ENCODE data around the gene TMED4.

TMED4 gene

GRCh38 chr7:44539669-44540506, 42.1 kb downstream of the TMED4 start:
- DNase-seq = no peak

GRCh38 chr7:44538798-44539668, 43.0 kb downstream of the TMED4 start:
- no peak for DNase-seq

- no peak for DNase-seq
These were observed 43.8 kb downstream of the TMED4 start for GRCh38 chr7:44538093-44538797.

GRCh38 chr7:44537442-44537841, 44.6 kb downstream of the TMED4 start:
- no peak for DNase-seq

- DNase-seq = no peak
These were observed 45.9 kb downstream of the TMED4 start for GRCh38 chr7:44536090-44536489.

- DNase-seq = no peak
These were observed 46.5 kb downstream of the TMED4 start for GRCh38 chr7:44535348-44536064.

GRCh38 chr7:44534501-44534900, 47.5 kb downstream of the TMED4 start:
- no peak for DNase-seq

- DNase-seq = no peak
These were observed 47.9 kb downstream of the TMED4 start for GRCh38 chr7:44534087-44534486.

GRCh38 chr7:44533301-44534055, 48.6 kb downstream of the TMED4 start:
- no peak for DNase-seq

- DNase-seq = no peak
These were observed 50.3 kb downstream of the TMED4 start for GRCh38 chr7:44531421-44532380.

- no peak for DNase-seq
These were observed 51.0 kb downstream of the TMED4 start for GRCh38 chr7:44530990-44531389.
